Activated T-helper 2 cell treated with anti-CD3 and anti-CD28 coated beads, Interferon-gamma antibody, Interleukin-2, Interleukin-4, amounts not matched to agents 10 μg/mL and 5 μg/mL and 100 μg/mL, durations not matched to agents 14 hours and 24 hours and 36 hours (primary cell): ENCODE results near the gene WNT1. TPM values are rescaled to one million over a fixed set of nuclear protein-coding genes. Genes with fewer than 3 reads are reported as not detected.

ENCODE experiments used
- total RNA-seq: library from RNA; stranded (reverse); gene quantifications from 2 replicates; pipeline ENCODE4 v1.2.3, GENCODE V29; 2022

WNT1 gene
- total RNA-seq, 1 donor from 2014 or later: 0.66 TPM

Other genes with a start within 250 kb of the WNT1 start
- 0.39 and 0.55 TPM in 2 replicates for gene ADCY6, start 189.2 kb upstream of the WNT1 start, total RNA-seq
- gene CACNB3, start 159.8 kb upstream of the WNT1 start, total RNA-seq: 11.5 and 13.1 TPM in 2 replicates
- 114 and 124 TPM in 2 replicates for gene DDX23, start 126.2 kb upstream of the WNT1 start, total RNA-seq
- 3.5 and 4.7 TPM in 2 replicates for gene RND1, start 112.5 kb upstream of the WNT1 start, total RNA-seq
- gene FKBP11, start 52.8 kb upstream of the WNT1 start, total RNA-seq: 66.2 and 72.7 TPM in 2 replicates
- gene ARF3, start 20.8 kb upstream of the WNT1 start, total RNA-seq: 133 and 135 TPM in 2 replicates
- 0.80 and 1.0 TPM in 2 replicates for gene WNT10B, start 6.6 kb upstream of the WNT1 start, total RNA-seq
- 0.60 and 0.91 TPM in 2 replicates for gene DDN, start 21.1 kb downstream of the WNT1 start, total RNA-seq
- gene PRKAG1, start 40.5 kb downstream of the WNT1 start, total RNA-seq: 65.1 and 65.7 TPM in 2 replicates
- 93.3 and 100 TPM in 2 replicates for gene KMT2D, start 82.5 kb downstream of the WNT1 start, total RNA-seq
- 14.2 and 16.0 TPM in 2 replicates for gene RHEBL1, start 91.7 kb downstream of the WNT1 start, total RNA-seq
- gene DHH, start 116.5 kb downstream of the WNT1 start, total RNA-seq: not detected in 2 replicates
- gene LMBR1L, start 132.5 kb downstream of the WNT1 start, total RNA-seq: 47.1 and 53.5 TPM in 2 replicates
- gene TUBA1B, start 153.1 kb downstream of the WNT1 start, total RNA-seq: 1,902 and 1,926 TPM in 2 replicates
- gene TUBA1A, start 210.8 kb downstream of the WNT1 start, total RNA-seq: 86.9 and 94.0 TPM in 2 replicates